ENCODE measurements around the gene LYPD5. TPM values are rescaled to one million over a fixed set of nuclear protein-coding genes. Genes with fewer than 3 reads are reported as not detected.
"Not testable (repeated sequence)": the region's sequence is repeated elsewhere in the genome, so short reads cannot be mapped to it uniquely, and the experiment has no call there.

LYPD5 gene
- total and polyA plus RNA-seq, 2 experiments from 2014 or later = 0.32 to 1.1 TPM

DNA sequence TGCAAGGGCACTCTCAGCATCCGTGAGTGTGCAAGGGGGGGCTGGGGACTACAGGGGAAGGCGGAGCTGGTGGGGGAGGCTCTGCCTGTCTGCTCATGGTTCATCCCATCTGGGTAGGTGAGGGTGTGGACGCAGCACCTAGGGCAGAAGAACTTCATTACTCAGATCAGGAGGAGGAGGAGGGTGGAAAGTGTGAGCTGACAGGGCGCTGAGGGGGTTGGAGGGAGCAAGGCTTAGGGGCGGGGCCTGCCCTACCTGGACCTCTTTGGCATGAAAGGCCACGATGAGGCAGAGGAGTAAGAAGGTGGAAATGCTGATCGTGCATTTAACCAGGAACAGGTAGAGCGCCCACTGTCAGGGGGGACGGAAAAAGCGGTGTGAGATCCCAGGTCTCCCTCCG, 26.0 kb downstream of the LYPD5 start:
- Histone ChIP-seq H3K9me3 (ENCODE audit: low read depth) (no peaks in the 10 kb centered on the region), H3K27me3 (replicated peaks; ENCODE audit: insufficient read depth) (no peaks in the 10 kb centered on the region), H3K4me2 (ENCODE audit: unreplicated experiment) (no peak overlapping the region), H3K4me1 (ENCODE audit: insufficient read depth) (peaks cover 22% of the 10 kb centered on the region), H3K27ac (no peak overlapping the region), H3K4me3 (no peak overlapping the region), H3K79me2 (ENCODE audit: insufficient read depth) (no peaks in the 10 kb centered on the region; the same call in 1 of the 2 replicates), H2AFZ (no peak overlapping the region), H3F3A (ENCODE audit: insufficient read depth) (no peaks in the 10 kb centered on the region), H4K20me1 (ENCODE audit: insufficient read depth) (no peaks in the 10 kb centered on the region), H3K9me2 (ENCODE audit: insufficient read depth) (no peaks in the 10 kb centered on the region), H3K9ac (no peak overlapping the region), H3K36me3 (ENCODE audit: low read depth) (no peaks in the 10 kb centered on the region)
- WGBS, 2 experiments (ENCODE audit: low coverage in 1 of 2, low lambda C conversion rate in 2 of 2, missing lambda C conversion rate in 2 of 2) = 66 to 71% methylated on average over 11 of the region's 11 CpGs
- in situ Hi-C loops (cut with MboI) = no loop called here
- no peak for DNase-seq
- no peak for TF ChIP-seq EZH2 (IDR thresholded peaks at IDR 0.05; ENCODE audit: insufficient read depth, poor library complexity, severe bottlenecking)
- no peak for TF ChIP-seq EZH2phosphoT487 (IDR thresholded peaks at IDR 0.05; ENCODE audit: insufficient read depth, low read depth)

DNA sequence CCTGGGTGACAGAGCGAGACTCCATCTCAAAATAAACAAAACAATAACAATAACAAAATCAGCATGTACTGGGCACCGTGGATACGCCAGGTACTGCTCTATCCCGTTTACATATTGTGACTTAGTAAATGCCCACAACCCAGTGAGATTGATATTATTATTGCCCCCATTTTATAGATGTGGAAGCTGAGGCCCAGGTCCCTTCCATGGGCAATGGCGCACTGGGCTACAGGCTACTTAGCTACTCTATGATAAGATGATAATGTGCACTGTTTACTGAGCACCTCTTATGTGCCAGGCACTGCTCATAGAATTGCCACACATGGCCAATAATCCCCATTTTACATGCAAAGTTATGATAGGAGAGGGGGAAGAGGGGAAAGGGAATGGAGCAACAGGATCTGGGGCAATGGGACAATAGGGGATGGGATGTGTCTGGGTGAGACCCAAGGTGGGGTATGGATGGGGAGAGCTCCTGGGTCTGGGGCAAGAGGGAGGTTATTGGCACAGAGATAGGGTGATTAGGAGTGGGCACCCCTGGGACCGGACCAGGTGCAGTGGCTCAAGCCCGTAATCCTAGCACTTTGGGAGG, 26.9 kb downstream of the LYPD5 start:
- Histone ChIP-seq H3K36me3 (ENCODE audit: low read depth) (no peaks in the 10 kb centered on the region), H3K79me2 (ENCODE audit: insufficient read depth) (no peaks in the 10 kb centered on the region; the same call in 1 of the 2 replicates), H3K9me2 (ENCODE audit: insufficient read depth) (no peaks in the 10 kb centered on the region), H3K9me3 (ENCODE audit: low read depth) (no peaks in the 10 kb centered on the region), H3K4me3 (no peak overlapping the region), H3K27ac (no peak overlapping the region), H3K9ac (no peak overlapping the region), H3K27me3 (replicated peaks; ENCODE audit: insufficient read depth) (no peaks in the 10 kb centered on the region), H2AFZ (no peak overlapping the region), H3K4me2 (ENCODE audit: unreplicated experiment) (no peak overlapping the region), H4K20me1 (ENCODE audit: insufficient read depth) (no peaks in the 10 kb centered on the region), H3K4me1 (ENCODE audit: insufficient read depth) (peaks cover 15% of the 10 kb centered on the region), H3F3A (ENCODE audit: insufficient read depth) (no peaks in the 10 kb centered on the region)
- DNase-seq = no peak
- in situ Hi-C loops (cut with MboI) = no loop called here
- WGBS, 2 experiments (ENCODE audit: low coverage in 1 of 2, low lambda C conversion rate in 2 of 2, missing lambda C conversion rate in 2 of 2) = 93 to 97% methylated on average over 7 of the region's 7 CpGs
- TF ChIP-seq EZH2 (IDR thresholded peaks at IDR 0.05; ENCODE audit: insufficient read depth, poor library complexity, severe bottlenecking) (no peak), EZH2phosphoT487 (IDR thresholded peaks at IDR 0.05; ENCODE audit: insufficient read depth, low read depth) (no peak)

DNA sequence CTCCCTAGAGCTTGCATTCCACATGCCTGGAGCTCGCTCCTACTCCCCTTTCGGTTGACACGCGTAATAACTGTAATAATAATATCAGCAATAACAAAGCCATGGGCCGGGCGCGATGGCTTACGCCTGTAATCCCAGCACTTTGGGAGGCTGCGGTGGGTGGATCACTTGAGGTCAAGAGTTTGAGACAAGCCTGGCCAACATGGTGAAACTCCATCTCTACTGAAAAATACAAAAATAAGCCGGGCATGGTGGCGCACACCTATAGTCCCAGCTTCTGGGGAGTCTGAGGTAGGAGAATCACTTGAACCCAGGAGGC, 27.3 kb downstream of the LYPD5 start:
- in situ Hi-C loops (cut with MboI); H3K9ac ChIP-seq; DNase-seq; H3K9me2 ChIP-seq (ENCODE audit: insufficient read depth); H4K20me1 ChIP-seq (ENCODE audit: insufficient read depth); H3K36me3 ChIP-seq (ENCODE audit: low read depth); H3K27me3 ChIP-seq (replicated peaks; ENCODE audit: insufficient read depth); H3K79me2 ChIP-seq (ENCODE audit: insufficient read depth); H3K27ac ChIP-seq; H3K9me3 ChIP-seq (ENCODE audit: low read depth); H3F3A ChIP-seq (ENCODE audit: insufficient read depth); H3K4me3 ChIP-seq: not testable (repeated sequence)
- Histone ChIP-seq H3K4me1 (ENCODE audit: insufficient read depth) (peaks cover 12% of the 10 kb centered on the region), H2AFZ (peak overlapping the region; percentile 41; the same call in 1 of the 2 replicates), H3K4me2 (ENCODE audit: unreplicated experiment) (peak overlapping the region; percentile 6)
- 84 to 85% methylated on average over 11 of the region's 11 CpGs for WGBS, 2 experiments (ENCODE audit: low coverage in 1 of 2, low lambda C conversion rate in 2 of 2, missing lambda C conversion rate in 2 of 2)

DNA sequence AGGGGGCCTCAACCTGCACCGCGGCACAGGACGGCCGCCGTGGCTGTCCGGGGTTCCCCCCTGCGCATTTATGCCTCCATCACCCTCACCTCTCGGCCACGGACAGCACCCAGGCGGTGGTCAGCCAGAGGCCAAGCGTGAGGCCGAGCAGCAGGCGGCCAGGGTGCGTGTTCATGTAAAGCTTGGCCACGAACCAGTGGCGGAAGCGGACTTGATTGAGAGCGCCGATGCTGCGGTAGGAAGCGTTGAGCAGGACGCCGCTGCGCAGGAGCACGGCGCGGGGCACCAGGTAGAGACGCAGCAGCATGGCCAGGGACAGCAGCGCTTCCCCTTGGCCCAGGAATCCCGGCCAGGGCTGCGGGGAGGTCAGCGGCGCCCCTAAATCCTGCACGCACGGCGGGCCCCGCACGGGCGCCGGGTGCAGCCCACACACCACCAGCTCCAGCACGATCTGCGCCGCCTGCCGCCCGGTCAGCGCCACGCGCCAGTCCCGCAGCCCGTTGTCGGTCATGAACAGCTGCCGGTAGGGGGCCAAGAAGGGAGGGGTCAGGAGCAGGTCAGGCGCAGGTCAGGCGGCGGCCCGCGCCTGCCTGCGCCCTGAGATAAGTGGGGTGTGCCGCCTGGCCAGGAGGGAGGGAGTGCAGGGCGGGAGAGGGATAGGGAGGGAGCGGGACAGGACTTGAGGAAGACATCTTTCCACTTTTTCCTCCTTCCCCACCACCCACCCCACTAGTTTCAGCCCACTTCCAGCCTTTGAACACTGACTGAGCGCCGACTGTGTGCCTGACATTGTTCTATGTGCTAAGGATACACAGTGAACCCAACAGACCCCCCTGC, 27.9 kb downstream of the LYPD5 start:
- TF ChIP-seq EZH2 (IDR thresholded peaks at IDR 0.05; ENCODE audit: insufficient read depth, poor library complexity, severe bottlenecking) (no peak), EZH2phosphoT487 (IDR thresholded peaks at IDR 0.05; ENCODE audit: insufficient read depth, low read depth) (no peak)
- H3K4me3 ChIP-seq = peak overlapping the region; percentile 35; the same call in 1 of the 2 replicates

More for the DNA sequence above, 27.9 kb downstream of the LYPD5 start:
- peak; percentile 79 for DNase-seq
- no peaks in the 10 kb centered on the region for H3K9me2 ChIP-seq (ENCODE audit: insufficient read depth)
- H2AFZ ChIP-seq = peak overlapping the region; percentile 41; the same call in 1 of the 2 replicates
- H3K27ac ChIP-seq = no peak overlapping the region
- peaks cover 8% of the 10 kb centered on the region for H3K4me1 ChIP-seq (ENCODE audit: insufficient read depth)
- H4K20me1 ChIP-seq (ENCODE audit: insufficient read depth) = no peaks in the 10 kb centered on the region
- in situ Hi-C loops (cut with MboI) = no loop called here
- 19 to 23% methylated on average over 52 to 61 of the region's 63 CpGs for WGBS, 2 experiments (ENCODE audit: low coverage in 1 of 2, low lambda C conversion rate in 2 of 2, missing lambda C conversion rate in 2 of 2)
- no peaks in the 10 kb centered on the region for H3K9me3 ChIP-seq (ENCODE audit: low read depth)
- no peaks in the 10 kb centered on the region for H3K79me2 ChIP-seq (ENCODE audit: insufficient read depth)
- H3K4me2 ChIP-seq (ENCODE audit: unreplicated experiment) = peak overlapping the region; percentile 6
- no peak overlapping the region for H3K9ac ChIP-seq
- H3K27me3 ChIP-seq (replicated peaks; ENCODE audit: insufficient read depth) = no peaks in the 10 kb centered on the region
- no peaks in the 10 kb centered on the region for H3F3A ChIP-seq (ENCODE audit: insufficient read depth)
- H3K36me3 ChIP-seq (ENCODE audit: low read depth) = no peaks in the 10 kb centered on the region

All from GM23248 (cell line).